Measurements from ENCODE around the gene ZIC4. TPM values are rescaled to one million over a fixed set of nuclear protein-coding genes. Genes with fewer than 3 reads are reported as not detected.

Gene ZIC4
- total and polyA plus RNA-seq, 2 of the 4 experiments (the other 2 are of a cell fraction), result not detected

- in situ Hi-C loops (cut with MboI; ENCODE audit: low sequenced_read_pairs), result no loop called here
- ATAC-seq (ENCODE audit: low read depth), result no peak
These were observed 17.6 kb upstream of the ZIC4 start for GRCh38 chr3:147423798-147424580.

More at GRCh38 chr3:147423798-147424580, 17.6 kb upstream of the ZIC4 start:
- H2BK20ac ChIP-seq (ENCODE audit: low read depth, low read length), result no peak overlapping the region
- H2AK9ac ChIP-seq (replicated peaks; ENCODE audit: low read depth, low read length, poor library complexity), result no peak overlapping the region
- no peak overlapping the region for H3K27ac ChIP-seq (ENCODE audit: insufficient read depth, low read length)
- no peak overlapping the region for H3K23ac ChIP-seq (ENCODE audit: low read depth, low read length)
- H2BK120ac ChIP-seq (ENCODE audit: low read depth, low read length), result no peak overlapping the region
- no peaks in the 10 kb centered on the region for H3K36me3 ChIP-seq (ENCODE audit: control insufficient read depth, insufficient read depth, low read length)
- no peak overlapping the region for H4K8ac ChIP-seq (ENCODE audit: low read depth in 2 of 2, low read length in 2 of 2)
- peaks cover 61% of the 10 kb centered on the region for H3K27me3 ChIP-seq (ENCODE audit: control insufficient read depth, insufficient read depth, low read length)
- H3K4me3 ChIP-seq (ENCODE audit: insufficient read depth, low read depth, low read length), result no peak overlapping the region
- no peak overlapping the region for H3K56ac ChIP-seq (ENCODE audit: extremely low read depth, insufficient read depth, low read length)
- H3K9ac ChIP-seq (ENCODE audit: low read depth, low read length), result no peak overlapping the region
- H3K9me1 ChIP-seq (ENCODE audit: insufficient read depth, low read length), result no peaks in the 10 kb centered on the region
- CTCF ChIA-PET, result no interaction called here
- WGBS, 2 experiments (ENCODE audit: extremely low coverage in 2 of 2, insufficient read length in 1 of 2), result 4% methylated on average over 19 of the region's 33 CpGs; no CpG with 5 or more reads in 1 of the 2 experiments
- peaks cover 18% of the 10 kb centered on the region for H3K9me3 ChIP-seq (ENCODE audit: control insufficient read depth, insufficient read depth, low read length)
- no peak overlapping the region for H2BK15ac ChIP-seq (ENCODE audit: low read depth, low read length)
- BruUV-seq (replicated peaks), result no TSS peak
- TF ChIP-seq USF2 (IDR thresholded peaks at IDR 0.05; ENCODE audit: low read depth, low read length) (no peak), RCOR1 (IDR thresholded peaks at IDR 0.05; ENCODE audit: insufficient replicate concordance, low read length) (no peak), CHD1 (IDR thresholded peaks at IDR 0.05; ENCODE audit: low read depth, low read length) (no peak), ELK1 (IDR thresholded peaks at IDR 0.05; ENCODE audit: borderline replicate concordance, low read depth, low read length) (no peak), RAD21 (IDR thresholded peaks at IDR 0.05; ENCODE audit: low read length) (no peak), FOS (IDR thresholded peaks at IDR 0.05; ENCODE audit: low read depth, low read length) (no peak), NFE2L2 (IDR thresholded peaks at IDR 0.05; ENCODE audit: low read depth, low read length) (no peak), BHLHE40 (IDR thresholded peaks at IDR 0.05; ENCODE audit: low read depth, low read length) (no peak), RFX5 (IDR thresholded peaks at IDR 0.05; ENCODE audit: low read depth, low read length) (no peak), CEBPB (IDR thresholded peaks at IDR 0.05; ENCODE audit: low read depth, low read length) (no peak), SMC3 (IDR thresholded peaks at IDR 0.05; ENCODE audit: low read depth, low read length) (no peak), MAFK (IDR thresholded peaks at IDR 0.05; ENCODE audit: low read depth, low read length) (no peak), MAZ (IDR thresholded peaks at IDR 0.05; ENCODE audit: borderline replicate concordance, low read depth, low read length) (no peak), CTCF (conservative IDR thresholded peaks at IDR 0.05; ENCODE audit: low read depth, low read length) (no peak), MXI1 (IDR thresholded peaks at IDR 0.05; ENCODE audit: borderline replicate concordance, low read depth, low read length) (no peak)
- no peak overlapping the region for H3K18ac ChIP-seq (ENCODE audit: low read depth, low read length)
- no peaks in the 10 kb centered on the region for H4K20me1 ChIP-seq (ENCODE audit: insufficient read depth, low read length)
- dilution Hi-C loops (cut with HindIII; ENCODE audit: low sequenced_read_pairs, unreplicated experiment) (no loop called here), intact Hi-C loops (cut with micrococcal nuclease) (no loop called here)
- no peak overlapping the region for H3K14ac ChIP-seq (replicated peaks; ENCODE audit: low read depth, low read length)
- H3K4me2 ChIP-seq (ENCODE audit: low read depth, low read length), result no peak overlapping the region
- no peak overlapping the region for H3K4ac ChIP-seq (ENCODE audit: low read depth, low read length)
- no peak overlapping the region for H4K91ac ChIP-seq (ENCODE audit: insufficient read depth, low read depth, low read length)
- no peaks in the 10 kb centered on the region for H3K4me1 ChIP-seq (ENCODE audit: control insufficient read depth, insufficient read depth, low read length)
- H2AK5ac ChIP-seq (ENCODE audit: low read depth, low read length), result no peak overlapping the region
- POLR2A ChIA-PET (ENCODE audit: unreplicated experiment), result no interaction called here
- no peak overlapping the region for H2BK5ac ChIP-seq (ENCODE audit: low read depth, low read length, poor library complexity, severe bottlenecking)
- H2AFZ ChIP-seq (replicated peaks; ENCODE audit: low read length, poor library complexity), result no peak overlapping the region
- no peaks in the 10 kb centered on the region for H3K79me1 ChIP-seq (ENCODE audit: low read depth in 1 of 2, low read length in 2 of 2)
- no peak for DNase-seq
- H4K5ac ChIP-seq (ENCODE audit: low read depth, low read length), result no peak overlapping the region
